UCSD-AML1 (cell line): ENCODE results near the gene CXCR5.

Experiments
- DNase-seq: peaks from one replicate; lab custom pipeline; 2025; ENCODE audit not compliant: unreplicated experiment; lab: John Stamatoyannopoulos, UW

Gene CXCR5

DNA sequence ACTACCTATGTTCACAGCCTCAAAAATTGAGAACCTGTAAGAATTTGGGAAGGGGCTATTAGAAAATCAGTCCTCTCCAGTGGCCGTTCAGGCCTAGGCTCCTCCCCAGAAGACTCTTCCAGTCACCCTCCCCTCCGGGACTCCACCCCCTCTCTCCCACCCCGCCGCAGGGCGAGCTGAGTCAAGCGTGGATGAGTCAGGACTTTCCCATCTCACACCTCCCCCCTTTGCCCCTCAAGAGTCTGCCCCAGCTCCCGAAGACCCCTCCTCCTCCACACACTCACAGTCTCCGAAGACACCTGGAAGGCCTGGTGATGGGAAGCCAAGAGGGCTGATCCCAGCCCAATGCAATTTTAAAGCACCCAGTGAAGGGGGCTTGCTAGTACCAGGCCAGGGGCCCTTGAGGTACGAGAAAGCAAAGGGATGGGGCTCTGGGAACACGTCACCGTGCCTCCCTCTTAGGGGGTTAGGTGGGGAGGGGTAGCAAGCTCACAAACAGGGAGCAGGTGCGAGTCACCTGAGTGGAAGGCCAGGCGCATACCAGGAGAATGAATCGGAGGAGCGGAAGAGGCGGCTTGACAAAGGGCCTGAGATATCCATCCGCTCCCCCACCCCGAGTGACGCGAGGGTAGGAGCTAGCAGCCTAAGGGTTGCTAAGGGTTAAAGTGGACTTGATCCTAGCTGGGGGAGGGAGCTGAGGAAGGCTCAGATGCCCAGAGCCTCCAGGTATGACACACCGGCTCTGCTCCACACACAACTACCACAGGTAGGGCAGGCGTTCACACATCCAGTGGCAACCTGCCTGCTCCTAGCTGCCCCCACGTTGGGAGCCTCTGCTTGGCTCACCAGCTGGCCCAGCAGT is 28.4 kb downstream of the CXCR5 start:
- DNase-seq: peak; percentile 68

DNA sequence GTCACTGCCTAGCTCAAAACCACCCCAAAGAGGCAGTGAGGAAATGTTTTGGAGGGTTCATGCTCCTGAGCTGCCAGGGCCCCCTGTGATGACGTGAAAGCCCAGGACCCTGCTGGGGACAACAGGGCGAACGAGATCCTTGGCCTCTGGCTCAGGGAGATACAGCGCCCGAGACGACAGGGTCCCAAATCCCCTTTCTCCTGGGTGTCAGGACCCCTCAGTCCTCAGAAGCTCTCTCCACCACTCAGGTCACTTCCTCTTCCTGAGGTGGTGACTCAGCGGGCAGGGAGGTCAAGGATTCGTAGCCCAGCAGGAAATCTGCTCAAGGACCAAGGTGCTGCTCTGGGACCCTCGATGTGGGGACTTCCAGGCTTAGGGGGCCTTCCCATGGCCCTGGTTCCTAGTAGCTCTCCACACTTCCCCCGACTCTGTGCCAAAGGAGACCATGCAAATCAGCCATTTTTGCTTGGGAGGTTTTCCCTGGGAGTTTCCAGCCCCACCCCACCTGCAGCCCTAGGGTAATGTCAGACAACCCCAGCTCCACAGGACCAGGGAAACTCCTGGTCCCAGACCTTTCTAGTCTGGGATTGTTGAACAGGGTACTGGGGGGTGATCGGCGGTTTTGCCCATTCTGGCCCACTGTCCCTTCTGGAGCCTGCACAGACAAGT is 29.2 kb downstream of the CXCR5 start:
- peak; percentile 60 for DNase-seq

DNA sequence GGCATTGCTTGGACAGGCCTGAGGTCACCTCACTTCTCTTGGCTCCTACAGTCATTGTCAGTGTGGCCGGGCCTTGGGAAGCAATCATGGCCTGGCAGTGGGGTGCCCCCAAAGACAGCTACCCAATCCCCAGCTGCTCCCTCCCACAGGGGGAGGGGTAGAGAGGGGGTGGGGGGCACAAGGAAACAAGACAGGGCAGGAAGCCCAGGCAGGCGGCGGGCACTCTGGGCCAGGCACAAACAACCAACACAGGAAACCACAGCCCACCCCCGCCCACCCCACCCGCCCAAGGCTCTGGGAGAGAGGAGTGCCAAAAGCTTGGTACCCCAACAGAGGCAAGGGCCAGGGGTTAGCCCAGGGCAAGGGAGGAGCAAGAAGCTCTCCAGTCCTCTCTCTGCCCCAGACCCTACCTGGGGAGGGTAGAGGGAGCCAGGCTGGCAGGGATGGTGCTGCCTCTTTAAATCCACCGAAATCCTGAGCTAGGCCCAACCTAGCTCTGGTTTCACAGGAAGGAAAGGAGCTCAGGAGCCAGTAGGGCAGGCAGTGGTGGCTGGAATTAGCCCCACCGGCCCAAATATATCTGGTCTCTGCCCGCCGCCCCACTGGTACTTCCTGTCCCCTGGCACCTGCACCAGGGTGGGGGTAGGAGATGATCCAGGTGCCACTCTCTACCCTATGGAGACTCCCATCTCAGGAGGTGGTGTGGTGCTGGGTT is 29.9 kb downstream of the CXCR5 start:
- DNase-seq: peak; percentile 72

DNA sequence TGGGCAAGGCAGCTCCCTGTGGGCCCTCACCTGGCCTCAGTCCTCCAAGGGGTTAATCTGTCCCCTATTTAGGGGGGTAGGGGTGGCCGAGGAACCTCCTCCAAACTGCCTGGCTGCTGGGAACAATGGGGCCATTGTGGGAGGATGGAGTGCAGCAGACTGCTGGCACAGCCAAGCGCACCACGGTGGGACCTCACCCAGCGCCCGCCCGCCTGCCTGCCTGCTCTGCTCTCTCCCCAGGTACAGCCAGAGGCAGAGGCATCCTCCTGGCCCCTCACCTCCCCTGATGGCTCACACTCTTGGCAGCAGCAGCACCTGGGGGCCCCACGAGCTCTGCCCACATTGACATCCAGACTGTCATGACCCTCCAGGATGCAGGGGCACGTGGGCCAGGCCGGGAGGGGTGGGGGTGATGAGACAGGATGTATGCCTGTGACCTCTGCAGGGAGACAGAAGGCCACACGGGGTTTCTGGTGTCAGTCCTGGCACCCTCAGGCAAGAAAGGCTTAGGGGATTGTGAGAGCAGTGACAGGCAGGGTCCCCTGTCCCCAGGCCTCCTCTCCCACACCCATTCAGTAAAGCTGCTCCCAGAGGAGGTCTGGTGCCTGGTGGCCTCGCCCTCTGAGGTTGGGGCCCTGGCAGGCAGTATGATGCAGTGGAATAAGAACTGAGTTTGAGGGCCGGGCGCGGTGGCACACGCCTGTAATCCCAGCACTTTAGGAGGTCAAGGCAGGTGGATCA is 30.7 kb downstream of the CXCR5 start:
- DNase-seq: peak; percentile 38

DNA sequence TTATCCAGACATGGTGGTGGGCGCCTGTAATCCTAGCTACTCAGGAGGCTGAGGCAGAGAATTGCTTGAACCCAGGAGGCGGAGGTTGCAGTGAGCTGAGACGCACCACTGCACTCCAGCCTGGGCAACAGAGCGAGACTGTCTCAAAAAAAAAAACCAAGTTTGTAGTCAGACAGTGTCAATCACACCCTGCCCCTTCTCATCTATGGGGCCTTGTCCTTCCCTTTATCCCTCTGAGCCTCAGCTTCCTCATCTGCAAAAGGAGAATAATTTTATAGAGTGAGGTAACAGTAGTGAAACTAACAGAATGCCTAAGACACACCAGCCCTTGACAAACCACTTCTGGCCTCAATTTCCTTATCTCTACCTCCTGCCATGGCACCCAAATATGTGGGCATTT is 31.3 kb downstream of the CXCR5 start:
- no peak for DNase-seq

DNA sequence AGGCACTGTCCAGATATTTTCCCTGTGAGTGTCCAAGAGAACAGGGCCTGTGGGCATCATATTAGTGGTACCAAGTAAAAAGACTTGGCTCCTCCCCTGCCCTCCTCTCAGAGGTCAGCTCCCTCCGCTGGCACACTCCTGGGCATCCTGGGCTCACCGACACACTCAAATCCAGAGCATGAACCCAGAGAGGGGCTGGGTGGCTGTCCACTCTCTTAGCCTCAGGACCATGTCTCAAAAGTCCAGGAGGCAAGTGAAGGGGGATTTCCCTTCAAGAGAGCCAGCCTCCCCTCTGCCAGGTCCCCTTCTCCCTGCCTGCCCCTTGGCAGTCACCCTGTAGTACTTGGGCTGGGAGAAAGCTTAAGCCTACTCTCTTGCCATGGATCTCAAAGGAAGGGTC is 31.7 kb downstream of the CXCR5 start:
- DNase-seq: no peak

DNA sequence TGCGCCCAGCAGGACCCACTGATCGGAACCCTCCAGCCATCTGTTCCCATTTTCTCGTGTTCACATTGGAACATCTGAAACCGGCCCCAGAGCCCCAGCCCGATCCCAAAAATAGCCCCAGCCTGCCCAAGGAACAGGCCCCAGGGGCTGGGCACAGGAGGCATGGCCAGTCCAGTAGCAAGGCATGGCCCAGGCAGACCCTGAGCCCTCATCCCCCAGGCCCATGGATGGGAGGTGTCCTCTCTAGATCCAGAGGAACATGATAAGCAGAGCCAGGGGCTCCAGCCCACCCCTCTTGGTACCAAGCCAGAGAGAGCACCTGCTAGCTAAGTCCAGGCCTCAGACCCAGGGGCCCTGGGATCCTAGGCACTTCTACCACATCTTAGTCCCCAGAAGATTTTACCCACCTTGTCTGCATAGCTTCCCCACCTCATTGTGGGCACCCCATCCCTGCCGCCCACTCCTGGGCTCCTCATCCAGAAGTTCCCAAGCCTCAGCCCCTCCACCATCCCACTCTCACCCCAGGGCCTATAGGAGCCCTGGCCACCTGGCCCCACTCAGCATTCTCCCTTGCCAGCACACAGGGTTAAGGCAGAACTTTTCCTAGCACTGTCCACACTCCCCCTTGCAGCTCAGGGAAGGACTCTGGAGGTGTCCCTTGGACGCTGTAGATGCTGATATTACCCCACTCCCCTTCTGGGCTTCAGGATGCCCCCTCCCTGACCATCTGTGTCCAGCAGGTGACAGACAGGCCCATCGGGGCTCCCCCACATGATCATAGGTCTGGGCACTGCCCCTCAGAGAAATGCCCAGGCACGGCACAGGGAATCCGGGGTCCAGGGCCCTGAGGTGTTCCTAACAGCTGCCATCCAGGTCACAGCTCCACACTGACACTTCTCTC is 32.5 kb downstream of the CXCR5 start:
- no peak for DNase-seq

DNA sequence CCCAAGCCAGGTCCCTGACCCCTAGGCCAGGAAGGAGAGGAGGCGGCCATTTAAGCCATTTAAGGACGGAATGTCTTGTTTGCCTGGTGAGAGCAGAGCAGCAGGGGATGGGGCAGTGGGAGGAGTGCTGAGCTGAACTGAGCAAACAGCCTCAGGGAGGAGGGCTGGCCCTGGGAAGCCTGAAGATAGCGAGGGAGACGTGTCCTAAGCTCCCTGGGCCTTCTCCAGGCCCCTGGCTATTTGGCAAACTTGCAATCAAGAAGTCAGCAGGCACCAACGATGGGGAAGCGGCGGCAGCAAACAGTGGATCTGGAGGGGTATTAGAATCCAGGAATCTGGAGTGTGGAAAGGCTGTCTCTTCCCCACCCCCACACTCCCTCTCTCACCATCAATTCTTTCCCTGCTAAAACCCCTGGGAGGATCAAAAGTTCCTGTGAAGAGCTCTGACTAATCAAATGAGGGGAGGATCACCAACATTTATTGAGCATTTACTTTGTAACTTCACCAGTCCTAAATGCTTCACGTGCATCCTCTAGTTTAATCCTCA is 33.2 kb downstream of the CXCR5 start:
- DNase-seq: no peak

DNA sequence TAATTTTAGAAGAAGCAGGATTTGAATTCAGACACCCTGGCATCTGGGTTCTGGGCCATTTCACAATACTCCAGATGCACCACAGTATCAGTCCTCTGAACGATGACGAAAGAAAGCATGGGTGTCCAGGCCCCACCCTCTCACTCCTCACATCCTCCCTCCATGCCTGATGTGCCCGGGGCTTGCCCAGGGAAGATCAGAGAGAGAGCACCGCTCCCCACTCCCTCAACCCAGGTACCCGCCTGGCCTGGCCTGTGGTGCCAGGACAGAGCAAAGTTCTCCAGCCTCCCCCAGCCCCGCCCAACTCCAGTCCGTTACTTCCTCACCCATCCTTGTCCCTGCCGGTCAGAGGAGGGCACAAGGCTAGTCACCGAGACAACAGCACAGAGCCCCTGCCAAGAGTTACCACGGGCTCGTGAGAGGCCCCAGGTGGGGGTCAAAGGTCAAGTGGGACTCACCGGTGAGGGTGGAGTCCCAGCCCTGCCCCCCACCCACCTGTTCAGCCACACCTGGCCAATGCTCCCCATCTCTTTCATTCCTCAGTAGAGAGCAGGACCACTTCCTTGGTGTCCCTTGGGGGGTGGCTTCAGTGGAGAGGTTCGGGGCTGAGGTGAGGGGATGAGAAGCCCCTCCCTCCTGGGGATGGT is 33.9 kb downstream of the CXCR5 start:
- no peak for DNase-seq

DNA sequence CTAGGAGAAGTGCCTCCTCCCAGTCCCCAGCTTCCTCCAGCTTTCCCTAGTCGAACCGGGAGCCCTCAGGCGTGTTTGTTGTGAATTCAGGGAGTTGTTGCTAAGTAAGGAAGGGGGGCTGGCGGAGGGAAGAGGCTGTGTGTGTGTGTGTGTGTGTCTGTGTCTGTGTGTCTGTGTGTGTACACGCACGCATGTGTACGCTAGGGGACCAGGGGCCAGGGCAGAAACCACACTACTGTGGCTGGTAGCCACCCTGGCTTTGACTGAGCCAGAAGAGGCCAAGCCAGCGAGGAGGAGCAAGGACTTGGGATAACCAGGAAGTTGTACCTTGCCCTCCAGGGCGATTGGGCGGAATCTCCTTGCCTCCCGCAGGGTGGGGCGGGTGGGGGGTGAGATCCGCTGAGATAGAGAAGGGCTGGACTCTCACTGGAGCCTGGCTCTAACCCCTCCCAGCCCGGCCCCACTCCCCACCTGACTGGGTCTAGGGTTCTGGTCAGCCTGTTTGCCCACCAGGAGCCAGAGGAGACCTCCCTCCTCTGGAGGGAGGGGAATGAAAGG is 34.5 kb downstream of the CXCR5 start:
- DNase-seq: no peak

DNA sequence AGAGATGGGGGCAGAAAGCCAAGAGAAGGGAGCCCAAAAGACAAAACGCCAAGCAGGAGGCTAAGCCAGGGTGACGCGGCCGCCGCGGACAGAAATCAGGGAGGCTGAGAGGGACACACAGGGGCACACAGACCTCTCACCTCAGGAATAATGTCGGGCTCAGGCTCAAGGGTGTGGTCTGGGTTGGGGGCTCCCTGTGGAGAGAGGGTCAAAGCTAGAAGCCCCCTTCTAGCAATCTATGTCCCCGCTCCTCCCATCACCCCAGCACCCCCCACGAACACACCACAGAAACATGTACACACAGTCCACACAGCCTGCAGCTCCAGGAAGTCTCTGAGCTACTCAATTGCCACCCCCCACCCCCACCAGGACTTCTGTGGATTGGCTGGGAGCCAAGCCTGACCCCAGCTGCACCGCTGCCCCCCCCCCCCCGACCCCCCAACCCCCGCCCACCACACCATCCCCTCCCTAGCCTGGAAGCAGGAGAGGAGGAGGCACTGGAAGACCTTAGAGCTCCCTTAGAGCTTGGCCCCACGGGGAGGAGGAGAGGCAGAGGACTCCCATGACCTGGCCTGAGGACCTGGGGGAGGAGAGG is 35.1 kb downstream of the CXCR5 start:
- DNase-seq: no peak

DNA sequence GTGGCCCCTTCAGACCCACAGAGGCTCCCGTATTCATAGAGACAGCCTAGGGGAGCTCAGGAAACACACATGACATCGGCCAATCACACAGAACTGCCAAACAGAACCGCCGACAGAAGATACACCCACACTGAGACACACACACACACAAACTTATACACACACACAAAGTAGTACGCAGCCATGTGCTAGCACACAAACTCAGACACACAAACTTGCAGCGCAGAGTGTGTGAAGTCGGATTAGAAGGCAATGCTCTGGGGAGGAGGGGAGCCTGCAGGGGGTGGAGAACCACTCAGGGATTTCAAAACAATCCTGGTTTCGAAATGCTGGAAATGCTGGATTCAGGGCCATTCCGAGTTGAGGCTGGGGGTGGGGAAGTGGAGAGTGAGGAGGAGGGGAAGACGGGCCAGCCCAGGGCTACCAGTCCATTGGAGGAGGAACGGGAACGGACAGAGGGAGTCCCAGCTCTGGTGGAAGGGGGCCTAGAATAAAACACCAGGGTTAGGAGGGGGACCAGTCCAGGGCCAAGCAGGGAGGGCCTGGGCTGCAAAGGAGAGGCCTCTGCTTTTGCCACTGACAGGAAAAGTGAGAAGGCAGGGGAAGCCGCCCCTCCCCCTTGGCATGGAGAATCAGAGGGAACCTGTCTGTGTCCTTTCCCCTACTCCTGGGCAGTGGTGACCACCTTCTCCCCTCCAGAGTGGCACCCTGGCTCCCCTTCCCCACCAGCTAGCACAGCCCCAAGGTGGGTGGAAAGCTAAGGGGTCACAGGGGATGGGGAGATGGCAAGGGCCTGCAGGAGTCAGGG is 37.6 kb downstream of the CXCR5 start:
- DNase-seq: no peak

DNA sequence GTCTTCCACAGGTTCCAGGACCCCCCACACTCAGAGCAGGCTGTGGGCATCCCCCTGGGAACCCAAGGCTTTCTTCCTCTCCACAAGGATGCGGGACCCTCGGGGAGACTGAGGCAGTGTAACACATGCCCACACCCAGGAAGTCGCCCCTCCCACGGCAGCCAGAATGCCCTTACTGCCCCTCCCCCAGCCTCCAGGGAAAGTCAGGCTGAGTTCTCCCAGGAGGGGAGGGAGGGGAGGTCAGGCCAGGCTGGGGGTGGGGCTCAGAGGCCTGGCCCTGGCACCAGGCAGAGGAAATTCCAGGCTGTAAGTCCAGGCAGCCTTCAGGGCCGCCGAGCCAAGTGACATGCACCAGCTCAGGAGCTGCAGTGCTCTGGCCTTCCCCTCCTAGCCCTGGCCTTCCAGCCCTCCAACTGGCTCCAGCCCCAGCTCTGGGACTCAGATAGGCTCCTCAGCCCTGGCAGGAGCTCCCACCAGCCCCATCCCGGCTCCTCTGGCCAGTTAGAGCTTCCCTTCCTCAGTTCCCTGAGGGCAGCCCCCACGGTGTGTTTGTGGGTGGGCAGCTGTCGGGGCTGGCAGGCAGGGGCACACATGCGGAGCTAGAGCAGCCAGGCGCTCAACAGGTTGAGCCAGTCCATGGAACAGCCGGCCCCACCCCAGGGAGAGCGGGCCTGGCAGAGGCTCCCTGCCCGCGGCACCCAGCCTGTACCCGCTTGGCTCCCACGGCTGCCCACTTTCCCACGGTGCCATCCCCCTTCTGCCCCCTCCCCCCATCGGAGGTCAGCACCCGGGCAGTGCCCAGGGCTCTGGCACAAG is 38.4 kb downstream of the CXCR5 start:
- no peak for DNase-seq

DNA sequence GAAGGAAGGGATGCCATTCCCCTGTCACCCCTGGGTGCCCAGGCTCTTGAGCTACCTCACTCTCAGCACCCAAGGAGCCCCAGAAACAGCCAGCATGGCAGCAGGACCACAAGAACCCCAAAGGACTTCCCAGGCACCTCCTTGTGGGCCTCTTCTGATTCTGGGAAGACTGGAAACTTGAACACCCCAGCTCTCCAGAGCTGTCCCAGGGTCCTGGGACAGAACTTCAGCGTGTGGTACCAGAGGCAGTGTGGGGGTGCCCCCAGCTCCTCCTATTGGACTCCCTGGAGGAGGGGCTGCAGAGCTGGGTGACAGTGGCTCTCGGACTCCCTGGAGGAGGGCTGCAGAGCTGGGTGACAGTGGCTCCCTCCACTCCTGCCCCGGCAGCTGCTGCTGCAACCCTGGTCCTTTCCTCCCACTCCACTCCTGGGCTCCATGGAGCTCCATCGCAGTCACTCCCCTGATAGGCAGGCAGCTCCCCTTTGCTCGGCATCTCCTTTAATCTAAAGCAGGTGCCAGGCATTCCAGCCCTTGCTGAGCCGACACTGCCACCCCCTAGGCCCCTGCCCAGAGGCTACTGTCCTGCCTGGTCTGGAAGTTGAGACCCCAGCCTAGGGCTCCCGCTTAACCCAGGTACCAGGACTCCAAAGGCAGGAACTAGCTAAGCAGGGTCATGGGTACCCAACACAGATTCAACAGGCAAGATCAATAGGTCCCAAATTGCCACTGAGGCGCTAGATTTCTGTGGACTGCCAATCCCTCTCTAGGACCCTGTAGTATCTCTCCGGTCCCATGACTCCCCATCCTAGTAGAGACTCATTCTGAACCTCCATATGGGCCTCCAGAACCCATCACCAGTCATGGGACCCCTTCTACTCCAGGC is 39.3 kb downstream of the CXCR5 start:
- no peak for DNase-seq

DNA sequence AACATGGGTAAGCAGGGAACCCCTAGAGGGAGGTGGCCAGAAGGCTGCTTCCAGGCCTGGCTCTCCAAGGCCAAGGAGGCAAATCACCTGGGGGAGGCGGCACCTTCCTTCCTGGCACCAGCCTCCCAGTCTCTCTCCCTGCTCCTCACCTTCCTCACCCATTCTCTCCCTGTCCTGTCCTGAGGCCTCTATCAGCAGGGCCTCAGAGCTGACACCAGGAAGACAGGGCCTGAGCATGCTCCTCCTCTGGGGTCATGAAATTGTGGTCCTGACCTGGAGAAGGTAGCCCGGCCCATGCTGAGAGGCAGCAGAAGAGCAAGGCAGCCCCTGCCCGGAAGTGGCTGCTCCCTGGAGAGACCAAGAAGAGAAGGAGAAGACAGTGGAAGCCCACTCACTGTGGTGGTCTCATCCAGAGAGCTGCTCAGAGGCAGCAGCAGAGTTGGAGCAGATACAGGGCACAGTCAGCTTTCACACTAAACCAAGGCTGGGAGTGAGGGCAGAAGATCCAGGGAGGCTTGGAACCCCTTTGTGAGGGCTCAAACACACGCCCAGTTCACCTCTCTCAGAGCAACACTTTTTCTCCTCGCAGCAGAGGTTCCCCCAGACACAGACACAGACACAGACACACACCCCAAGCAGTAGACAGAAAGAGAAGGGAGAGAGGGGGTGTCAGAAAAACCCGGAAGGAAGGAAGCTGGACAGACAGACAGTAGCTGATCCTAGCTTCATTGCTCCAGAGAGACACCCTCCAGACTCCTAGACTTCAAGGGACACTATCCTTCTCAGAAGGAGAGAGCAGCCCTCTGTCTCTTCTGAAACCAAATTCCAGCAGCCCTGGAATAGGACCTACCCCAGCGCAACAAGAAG is 40.3 kb downstream of the CXCR5 start:
- DNase-seq: no peak
